Endothelial cell of umbilical vein (primary cell): ENCODE results near the gene CNTNAP2. TPM values are rescaled to one million over a fixed set of nuclear protein-coding genes. Genes with fewer than 3 reads are reported as not detected.

Experiments used
- BruUV-seq: library from RNA; stranded (reverse); fragments of 400-500 nt; replicated peaks from 2 replicates; lab custom pipeline; 2021; lab: Mats Ljungman, UMichigan
- CTCF ChIA-PET: fragments of 300-600, 350-600 bp; sonication (Branson Sonifier 250); formaldehyde crosslinking; loops from one replicate; lab custom pipeline; 2021; ENCODE audit warnings: antibody characterized with exemption, inconsistent platforms; lab: Charles Lee
- POLR2A ChIA-PET: fragments of 300-600, 350-600 bp; sonication (Branson Sonifier 250); formaldehyde crosslinking; loops from one replicate; lab custom pipeline; 2021; ENCODE audit warnings: antibody characterized with exemption, inconsistent platforms; lab: Charles Lee
- DNase-seq: peaks from one replicate; pipeline ENCODE4 v3.0.0-alpha.2; 2011; ENCODE audit warnings: low read depth, low spot score
- FAIRE-seq: peaks from 2 replicates; lab custom pipeline; 2011; peaks lifted over from hg19 to GRCh38; lab: Jason Lieb, UNC
- H2AFZ ChIP-seq: 2 replicates; pipeline ENCODE4 v1.6.0; 2012; ENCODE audit warnings: low read depth, low read length, control low read depth, inconsistent platforms
- H3K27ac ChIP-seq: 2 replicates; pipeline ENCODE4 v1.5.1; 2011; ENCODE audit warnings: low read depth, mild to moderate bottlenecking, control low read depth, low read length, moderate library complexity; ENCODE audit not compliant: insufficient read depth
- H3K27me3 ChIP-seq, 2 experiments: 2 replicates each; pipeline versions ENCODE4 v1.6.0 to v1.6.1; 2011; ENCODE audit warnings: low read length in 2 of 2, mixed read lengths in 1 of 2; ENCODE audit not compliant: control insufficient read depth in 2 of 2, insufficient read depth in 2 of 2
- H3K36me3 ChIP-seq, 2 experiments: 2 replicates in 1 of 2; 3 replicates in 1 of 2; pipeline ENCODE4 v1.5.1; 2011; ENCODE audit warnings: low read length in 2 of 2, mild to moderate bottlenecking in 1 of 2, moderate library complexity in 1 of 2; ENCODE audit not compliant: control insufficient read depth in 2 of 2, insufficient read depth in 2 of 2; ENCODE audit errors: extremely low read depth in 1 of 2
- H3K4me1 ChIP-seq: 3 replicates; pipeline ENCODE4 v1.5.1; 2011; ENCODE audit warnings: mild to moderate bottlenecking, low read length; ENCODE audit not compliant: control insufficient read depth, insufficient read depth; ENCODE audit errors: extremely low read depth
- H3K4me2 ChIP-seq: 2 replicates; pipeline ENCODE4 v1.6.1; 2011; ENCODE audit warnings: low read length, control low read depth, mixed read lengths; ENCODE audit not compliant: insufficient read depth
- H3K4me3 ChIP-seq, 3 experiments: fragments of 200-600 bp in 1 of 3; sonication (generic), shearing (Covaris generic) in 1 of 3; replicated peaks in 1 of 3; 2 replicates each; pipeline ENCODE4 v1.5.1; 2011 to 2016; ENCODE audit warnings: control low read depth in 3 of 3, low read length in 3 of 3, mild to moderate bottlenecking in 2 of 3, inconsistent platforms in 1 of 3, low read depth in 1 of 3, moderate library complexity in 1 of 3; ENCODE audit not compliant: insufficient read depth in 1 of 3
- H3K79me2 ChIP-seq: 2 replicates; pipeline ENCODE4 v1.6.0; 2012; ENCODE audit warnings: low read length, inconsistent platforms; ENCODE audit not compliant: control insufficient read depth, insufficient read depth
- H3K9ac ChIP-seq: replicated peaks from 2 replicates; pipeline ENCODE3; 2011; ENCODE audit warnings: low read length, control low read depth; ENCODE audit not compliant: insufficient read depth; ENCODE audit errors: extremely low read depth
- H3K9me1 ChIP-seq: replicated peaks from 3 replicates; pipeline ENCODE4 v1.6.0; 2011; ENCODE audit warnings: mild to moderate bottlenecking, low read length; ENCODE audit not compliant: control insufficient read depth, insufficient read depth; ENCODE audit errors: extremely low read depth
- H3K9me3 ChIP-seq: replicated peaks from 2 replicates; pipeline ENCODE4 v1.5.1; 2012; ENCODE audit warnings: low read length, inconsistent platforms; ENCODE audit not compliant: control insufficient read depth, insufficient read depth
- H4K20me1 ChIP-seq: replicated peaks from 2 replicates; pipeline ENCODE3; 2011; ENCODE audit warnings: mild to moderate bottlenecking, low read length; ENCODE audit not compliant: control insufficient read depth, insufficient read depth; ENCODE audit errors: extremely low read depth
- CTCF ChIP-seq, 2 donors: IDR thresholded peaks; 1 replicate in 1 of 2; 2 replicates in 1 of 2; pipeline ENCODE4 v1.5.1; 2011; ENCODE audit warnings: low read length in 2 of 2, mild to moderate bottlenecking in 2 of 2, moderate library complexity in 2 of 2, control low read depth in 1 of 2, inconsistent platforms in 1 of 2, low read depth in 1 of 2; ENCODE audit not compliant: insufficient read depth in 1 of 2; ENCODE audit errors: extremely low read depth in 1 of 2
- EZH2 ChIP-seq: IDR thresholded peaks from 2 replicates; pipeline ENCODE4 v1.6.1; 2012; ENCODE audit warnings: borderline replicate concordance, low read depth, mild to moderate bottlenecking, moderate library complexity, low read length, inconsistent platforms; ENCODE audit not compliant: severe bottlenecking
- FOS ChIP-seq: IDR thresholded peaks from 2 replicates; pipeline ENCODE4 v1.6.1; 2011; ENCODE audit warnings: mild to moderate bottlenecking, low read length, moderate library complexity, borderline replicate concordance; ENCODE audit not compliant: insufficient read depth
- GATA2 ChIP-seq: IDR thresholded peaks from 2 replicates; pipeline ENCODE4 v1.7.0; 2011; ENCODE audit warnings: low read depth, mild to moderate bottlenecking, moderate library complexity, mixed read lengths, low read length; ENCODE audit not compliant: insufficient read length, insufficient read depth
- JUN ChIP-seq: IDR thresholded peaks from 2 replicates; pipeline ENCODE4 v1.6.1; 2011; ENCODE audit warnings: borderline replicate concordance, low read depth; ENCODE audit not compliant: insufficient read length, insufficient read depth
- MAX ChIP-seq: IDR thresholded peaks from 2 replicates; pipeline ENCODE4 v1.6.1; 2011; ENCODE audit not compliant: insufficient read depth, insufficient read length
- MYC ChIP-seq: IDR thresholded peaks from one replicate; pipeline ENCODE4 v1.6.1; 2011; ENCODE audit warnings: mild to moderate bottlenecking, low read depth, low read length
- POLR2A ChIP-seq: IDR thresholded peaks from 2 replicates; pipeline ENCODE4 v1.6.1; 2012; ENCODE audit warnings: low read depth, mild to moderate bottlenecking, control low read depth, low read length
- POLR2AphosphoS5 ChIP-seq: IDR thresholded peaks from 2 replicates; pipeline ENCODE4 v1.6.1; 2012; ENCODE audit warnings: low read depth, mild to moderate bottlenecking, control low read depth, low read length, moderate library complexity; ENCODE audit not compliant: insufficient read depth
- dilution Hi-C: fragments of 300-500 bp; cut with MboI; formaldehyde crosslinking; loops from one replicate; pipeline ENCODE4 v1.15.0; 2019; ENCODE audit warnings: low sequenced_read_pairs; ENCODE audit not compliant: extremely low pct_ligation_motif_present
- intact Hi-C: fragments of 100-400 bp; cut with micrococcal nuclease; formaldehyde crosslinking; loops from one replicate; pipeline ENCODE4 v1.10.0; 2022
- polyA plus RNA-seq, 4 experiments: library from polyadenylated mRNA; depleted of rRNA in 3 of 4; stranded (reverse) in 3 of 4; unstranded in 1 of 4; fragments of >200 nt; gene quantifications; 2 replicates each; pipeline versions ENCODE4 v1.2.1 to v1.2.3, GENCODE V29; 2011 to 2012; ENCODE audit warnings: missing spikeins in 1 of 4
- total RNA-seq: library from RNA; stranded (reverse); gene quantifications from 2 replicates; pipeline ENCODE4 v1.2.3, GENCODE V29; 2021

The CNTNAP2 gene
- total and polyA plus RNA-seq, 2 donors (not counting 3 experiments of a cell fraction or from before 2014, with no cell fraction given), result not detected

GRCh38 chr7:147029953-147030352 is 913.4 kb downstream of the CNTNAP2 start:
- Histone ChIP-seq H3K4me1 (no peaks in the 10 kb centered on the region), H3K36me3 (no peaks in the 10 kb centered on the region), H3K4me2 (no peak overlapping the region), H3K27ac (no peak overlapping the region), H3K9me3 (no peaks in the 10 kb centered on the region), H3K4me3 (no peak overlapping the region), H3K9ac (no peak overlapping the region), H3K9me1 (no peaks in the 10 kb centered on the region), H4K20me1 (no peaks in the 10 kb centered on the region), H3K27me3 (no peaks in the 10 kb centered on the region), H2AFZ (no peak overlapping the region), H3K79me2 (no peaks in the 10 kb centered on the region)
- ChIA-PET POLR2A (no interaction called here), CTCF (no interaction called here)
- FAIRE-seq (no peak), DNase-seq (no peak)
- no TSS peak for BruUV-seq
- dilution Hi-C loops (no loop called here), intact Hi-C loops (no loop called here)
- TF ChIP-seq MYC, result no peak
- no peak for TF ChIP-seq EZH2
- no peak for TF ChIP-seq JUN
- no peak for TF ChIP-seq CTCF (IDR thresholded peaks at IDR 0.05; ENCODE audit: extremely low read depth in 1 of 2, insufficient read depth in 1 of 2, low read depth in 1 of 2, low read length in 2 of 2)
- TF ChIP-seq POLR2AphosphoS5, result no peak
- TF ChIP-seq FOS, result no peak
- TF ChIP-seq POLR2A, result no peak
- TF ChIP-seq GATA2, result no peak
- TF ChIP-seq MAX, result no peak
